Ovary (tissue), 9 donors: Measurements from ENCODE around the gene TMEM121. TPM values are rescaled to one million over a fixed set of nuclear protein-coding genes. Genes with fewer than 3 reads are reported as not detected.

Experiments
- DNase-seq, 5 donors: peaks; one replicate each; pipeline ENCODE4 v3.0.0-alpha.2; 2019 to 2020
- H3K27ac ChIP-seq, 2 donors: fragments of 200-600 bp; one replicate each; pipeline versions ENCODE4 v1.5.1 to v1.8.0; 2019 to 2022
- H3K27me3 ChIP-seq: fragments of 200-600 bp; one replicate; pipeline ENCODE4 v1.8.0; 2022
- H3K36me3 ChIP-seq: fragments of 200-600 bp; sonication (generic); one replicate; pipeline ENCODE4 v1.5.1; 2019
- H3K4me1 ChIP-seq: one replicate; pipeline ENCODE4 v1.8.1; 2013; ENCODE audit warnings: mild to moderate bottlenecking, moderate library complexity; ENCODE audit not compliant: insufficient read depth
- H3K4me3 ChIP-seq: fragments of 200-600 bp; sonication (generic); one replicate; pipeline ENCODE4 v1.5.1; 2017
- H3K9me3 ChIP-seq, 2 donors: fragments of 200-600 bp in 1 of 2; sonication (generic) in 1 of 2; one replicate each; pipeline versions ENCODE4 v1.5.1 to v1.8.1; 2013 to 2019; ENCODE audit warnings: mild to moderate bottlenecking in 1 of 2, moderate library complexity in 1 of 2
- EP300 ChIP-seq: sonication (generic); formaldehyde crosslinking; IDR thresholded peaks from one replicate; pipeline ENCODE4 v1.6.1; 2017; ENCODE audit warnings: antibody characterized with exemption
- POLR2A ChIP-seq: fragments of 450-650 bp; IDR thresholded peaks from one replicate; pipeline ENCODE4 v1.6.1; 2017; ENCODE audit warnings: antibody characterized with exemption, mild to moderate bottlenecking, moderate library complexity
- WGBS, 3 donors: extraction: QIAGEN DNeasy Blood & Tissue Kit in 1 of 3; methylation state at CpG; one replicate each; pipeline versions ENCODE4 v1.1.5 to v1.1.7; 2013 to 2017; 5-methylcytosine and 5-hydroxymethylcytosine counted together
- intact Hi-C, 4 donors: fragments of 100-400 bp; cut with DNase I; formaldehyde crosslinking; loops; one replicate each; pipeline versions ENCODE4 v1.11.0 to v1.15.1; 2022 to 2023
- polyA plus RNA-seq, 2 donors: library from polyadenylated mRNA; stranded (reverse); fragments of 200-250 nt in 1 of 2; fragments of 350-450 nt in 1 of 2; fragmentation: Illumina TruSeq in 1 of 2; extraction: RNeasy Lipid Tissue Mini Kit (QIAGEN cat#74804) in 1 of 2; gene quantifications; one replicate each; pipeline ENCODE4 v1.2.3, GENCODE V29; 2013 to 2014
- total RNA-seq, 7 donors: library from RNA; depleted of rRNA in 2 of 7; stranded (reverse); fragments of >200 nt in 2 of 7; fragmentation: NEBNext Ultra II Directional in 3 of 7; extraction: Animal tissue kit (Norgen Biotek cat#: 25700) in 3 of 7; gene quantifications; one replicate each; pipeline versions ENCODE4 v1.1.0 to v1.2.4, GENCODE V29; 2016 to 2023
- TF ChIP-seq, protein P1 (sequence below), 3 donors: fragments of 450-650 bp in 2 of 3; fragments of 200-600 bp in 1 of 3; IDR thresholded peaks; one replicate each; pipeline versions ENCODE4 v1.5.1 to v1.8.0; 2016 to 2022; ENCODE audit warnings: antibody characterized with exemption in 3 of 3, mild to moderate bottlenecking in 1 of 3
- donor health status: DM: no; HTN: no; CAD: no; lungs with moderate emphysema.
- donor health status: DM: no; HTN: no; CAD: no.
- donor health status: Bipolar disorder and iron deficiency.
- donor health status: DM: yes; HTN: yes; CAD: no.
- donor health status: DM: no; HTN: no; CAD: no.
- donor health status: DM: yes; HTN: yes; CAD: no.

The TMEM121 gene
- total and polyA plus RNA-seq, 9 donors: 3.3 to 9.0 (median 4.1) TPM; not detected in 1

- no peaks in the 10 kb centered on the region for H3K9me3 ChIP-seq
- no peak for DNase-seq
- H3K4me1 ChIP-seq: no peaks in the 10 kb centered on the region
- no peaks in the 10 kb centered on the region for H3K27me3 ChIP-seq
- H3K27ac ChIP-seq: no peak overlapping the region
- 74 to 80% (median 76%) methylated on average over 17 of the region's 17 CpGs for WGBS, 3 donors
- H3K4me3 ChIP-seq: no peak overlapping the region
- intact Hi-C loops: no loop called here
- H3K36me3 ChIP-seq: no peaks in the 10 kb centered on the region
- TF ChIP-seq POLR2A (no peak), EP300 (no peak)
- TF ChIP-seq, protein P1, sequence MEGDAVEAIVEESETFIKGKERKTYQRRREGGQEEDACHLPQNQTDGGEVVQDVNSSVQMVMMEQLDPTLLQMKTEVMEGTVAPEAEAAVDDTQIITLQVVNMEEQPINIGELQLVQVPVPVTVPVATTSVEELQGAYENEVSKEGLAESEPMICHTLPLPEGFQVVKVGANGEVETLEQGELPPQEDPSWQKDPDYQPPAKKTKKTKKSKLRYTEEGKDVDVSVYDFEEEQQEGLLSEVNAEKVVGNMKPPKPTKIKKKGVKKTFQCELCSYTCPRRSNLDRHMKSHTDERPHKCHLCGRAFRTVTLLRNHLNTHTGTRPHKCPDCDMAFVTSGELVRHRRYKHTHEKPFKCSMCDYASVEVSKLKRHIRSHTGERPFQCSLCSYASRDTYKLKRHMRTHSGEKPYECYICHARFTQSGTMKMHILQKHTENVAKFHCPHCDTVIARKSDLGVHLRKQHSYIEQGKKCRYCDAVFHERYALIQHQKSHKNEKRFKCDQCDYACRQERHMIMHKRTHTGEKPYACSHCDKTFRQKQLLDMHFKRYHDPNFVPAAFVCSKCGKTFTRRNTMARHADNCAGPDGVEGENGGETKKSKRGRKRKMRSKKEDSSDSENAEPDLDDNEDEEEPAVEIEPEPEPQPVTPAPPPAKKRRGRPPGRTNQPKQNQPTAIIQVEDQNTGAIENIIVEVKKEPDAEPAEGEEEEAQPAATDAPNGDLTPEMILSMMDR (IDR thresholded peaks at IDR 0.05): no peak
These were observed 19.1 kb upstream of the TMEM121 start for GRCh38 chr14:105507247-105507646.

- Histone ChIP-seq H3K4me1 (no peaks in the 10 kb centered on the region), H3K4me3 (no peak overlapping the region), H3K9me3 (no peaks in the 10 kb centered on the region), H3K27me3 (no peaks in the 10 kb centered on the region), H3K36me3 (no peaks in the 10 kb centered on the region), H3K27ac (no peak overlapping the region)
- 78 to 86% (median 80%) methylated on average over 16 of the region's 16 CpGs for WGBS, 3 donors
- intact Hi-C loops: no loop called here
- DNase-seq: no peak
- TF ChIP-seq, protein P1 (IDR thresholded peaks at IDR 0.05): no peak
- TF ChIP-seq EP300 (no peak), POLR2A (no peak)
These were observed 18.3 kb upstream of the TMEM121 start for GRCh38 chr14:105508069-105508468.

DNA sequence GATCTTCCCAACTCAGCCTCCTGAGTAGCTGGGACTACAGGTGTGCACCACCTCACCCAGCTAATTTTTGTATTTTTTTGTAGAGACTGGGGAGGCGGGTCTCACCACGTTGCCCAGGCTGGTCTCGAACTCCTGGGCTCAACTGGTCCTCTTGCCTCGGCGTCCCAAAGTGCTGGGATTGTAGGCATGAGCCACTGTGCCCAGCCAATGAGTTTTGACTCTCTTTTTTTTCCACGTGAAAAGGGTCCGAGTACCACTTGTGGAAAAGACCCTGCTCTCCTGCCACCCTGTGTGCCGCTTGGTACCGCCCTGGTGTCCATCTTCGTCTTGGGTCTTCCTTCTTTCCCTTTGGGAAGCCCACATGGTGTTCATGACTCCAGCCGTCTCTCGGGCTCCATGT is 17.8 kb upstream of the TMEM121 start:
- Histone ChIP-seq H3K36me3 (no peaks in the 10 kb centered on the region), H3K27me3 (no peaks in the 10 kb centered on the region), H3K4me3 (no peak overlapping the region), H3K27ac (no peak overlapping the region), H3K4me1 (no peaks in the 10 kb centered on the region), H3K9me3 (no peaks in the 10 kb centered on the region)
- intact Hi-C loops: no loop called here
- DNase-seq: no peak
- TF ChIP-seq EP300 (no peak), POLR2A (no peak)
- TF ChIP-seq, protein P1 (IDR thresholded peaks at IDR 0.05): no peak
- WGBS, 3 donors: 84 to 88% (median 87%) methylated on average over 12 of the region's 12 CpGs

DNA sequence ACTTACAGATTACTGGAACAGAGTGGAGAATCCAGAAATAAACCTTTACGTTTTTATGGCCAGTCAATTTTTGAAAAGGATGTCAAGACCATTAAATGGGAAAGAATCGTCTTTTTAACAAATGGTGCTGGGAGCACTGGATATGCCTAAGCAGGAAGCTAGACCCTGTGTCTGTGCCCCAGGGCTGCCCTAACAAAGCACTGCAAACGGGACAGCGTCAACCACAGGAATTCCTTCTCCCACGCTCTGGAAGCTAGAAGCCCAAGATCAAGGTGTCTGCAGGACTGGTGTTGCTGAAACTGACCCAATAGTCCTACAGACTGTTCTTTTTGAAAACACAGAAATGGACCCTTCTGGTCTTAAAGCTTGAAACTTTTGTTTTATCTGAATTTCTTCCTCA is 9.3 kb upstream of the TMEM121 start:
- no peak overlapping the region for H3K4me3 ChIP-seq
- no peaks in the 10 kb centered on the region for H3K36me3 ChIP-seq
- H3K27ac ChIP-seq: no peak overlapping the region
- intact Hi-C loops: no loop called here
- TF ChIP-seq POLR2A (no peak), EP300 (no peak)
- TF ChIP-seq, protein P1 (IDR thresholded peaks at IDR 0.05): no peak
- WGBS, 3 donors: 41 to 49% (median 45%) methylated on average over 5 of the region's 5 CpGs
- H3K4me1 ChIP-seq: no peaks in the 10 kb centered on the region
- H3K9me3 ChIP-seq: no peaks in the 10 kb centered on the region
- H3K27me3 ChIP-seq: no peaks in the 10 kb centered on the region
- no peak for DNase-seq
